ENCODE results near the gene ZNF423. TPM values are rescaled to one million over a fixed set of nuclear protein-coding genes. Genes with fewer than 3 reads are reported as not detected.

The ZNF423 gene
- polyA plus RNA-seq, 1 donor from 2014 or later = 4.5 TPM

DNA sequence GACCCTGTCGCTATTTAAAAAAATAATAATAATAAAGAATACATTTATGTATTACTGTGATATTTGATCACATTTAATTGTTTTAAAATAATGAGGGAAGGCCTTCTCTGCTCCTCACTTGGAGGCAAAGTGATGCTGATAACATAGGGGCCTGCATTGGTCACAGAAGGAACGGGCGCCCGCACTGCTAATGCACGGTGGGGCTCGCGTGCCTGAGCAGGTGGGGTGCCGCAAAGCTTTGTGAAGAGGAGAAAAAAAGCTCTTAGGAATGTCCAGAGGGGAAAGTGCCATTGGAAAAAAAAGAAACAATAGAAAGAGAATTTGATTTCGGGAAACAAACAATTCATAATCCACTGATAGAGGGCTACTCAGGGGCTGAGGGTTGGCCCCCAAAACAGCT, 143.8 kb downstream of the ZNF423 start:
- Histone ChIP-seq H3K9me3 (ENCODE audit: low read length) (no peaks in the 10 kb centered on the region), H3K27me3 (ENCODE audit: insufficient read depth, low read depth, low read length) (no peaks in the 10 kb centered on the region), H3K4me2 (ENCODE audit: low read length) (no peak overlapping the region)

DNA sequence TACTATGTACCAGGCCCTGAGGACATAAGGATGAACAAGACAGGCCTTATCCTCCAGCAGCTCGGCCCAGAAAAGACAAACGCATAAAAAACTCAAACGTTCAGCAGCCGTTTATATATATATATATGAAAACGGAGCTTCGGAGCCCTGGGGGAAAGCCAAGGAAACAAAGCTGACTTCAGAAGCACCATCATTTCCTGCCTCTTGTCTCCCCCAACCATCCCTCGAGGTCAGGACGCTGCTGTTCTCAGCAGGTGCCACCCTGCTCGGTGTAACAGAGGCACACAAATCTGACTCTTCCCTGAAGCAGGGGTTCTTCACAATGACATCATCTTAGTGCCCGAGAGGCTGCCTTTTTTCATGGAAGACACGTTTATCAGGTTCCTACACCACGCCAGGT, 146.9 kb downstream of the ZNF423 start:
- H3K4me3 ChIP-seq (ENCODE audit: low read length) = no peak overlapping the region
- no peaks in the 10 kb centered on the region for H3K27me3 ChIP-seq (ENCODE audit: insufficient read depth, low read depth, low read length)
- no peaks in the 10 kb centered on the region for H3F3A ChIP-seq (ENCODE audit: insufficient read depth, low read length, poor library complexity, severe bottlenecking)
- no peaks in the 10 kb centered on the region for H3K9me3 ChIP-seq (ENCODE audit: low read length)
- no peak overlapping the region for H3K27ac ChIP-seq (ENCODE audit: low read length)
- no peak for TF ChIP-seq EP300 (conservative IDR thresholded peaks at IDR 0.05; ENCODE audit: poor library complexity, severe bottlenecking)
- no peak for TF ChIP-seq RAD21 (conservative IDR thresholded peaks at IDR 0.05)
- no peaks in the 10 kb centered on the region for H4K20me1 ChIP-seq (ENCODE audit: insufficient read depth)
- no peak overlapping the region for H3K9ac ChIP-seq (ENCODE audit: low read length)
- no peak overlapping the region for H3K4me2 ChIP-seq (ENCODE audit: low read length)
- no peaks in the 10 kb centered on the region for H3K9me2 ChIP-seq (ENCODE audit: insufficient read depth, low read length)
- peaks cover 4% of the 10 kb centered on the region for H3K79me2 ChIP-seq (replicated peaks; ENCODE audit: insufficient read depth, low read length)
- no peak overlapping the region for H2AFZ ChIP-seq (ENCODE audit: low read depth, low read length)
- H3K36me3 ChIP-seq (ENCODE audit: insufficient read depth, low read length) = no peaks in the 10 kb centered on the region

More for the DNA sequence above, 143.8 kb downstream of the ZNF423 start:
- no peak for TF ChIP-seq MXI1 (conservative IDR thresholded peaks at IDR 0.05; ENCODE audit: poor library complexity, severe bottlenecking)
- TF ChIP-seq RAD21 (conservative IDR thresholded peaks at IDR 0.05) = no peak
- no peak for TF ChIP-seq TAF1 (IDR thresholded peaks at IDR 0.05; ENCODE audit: low read depth)
- TF ChIP-seq, protein P1, sequence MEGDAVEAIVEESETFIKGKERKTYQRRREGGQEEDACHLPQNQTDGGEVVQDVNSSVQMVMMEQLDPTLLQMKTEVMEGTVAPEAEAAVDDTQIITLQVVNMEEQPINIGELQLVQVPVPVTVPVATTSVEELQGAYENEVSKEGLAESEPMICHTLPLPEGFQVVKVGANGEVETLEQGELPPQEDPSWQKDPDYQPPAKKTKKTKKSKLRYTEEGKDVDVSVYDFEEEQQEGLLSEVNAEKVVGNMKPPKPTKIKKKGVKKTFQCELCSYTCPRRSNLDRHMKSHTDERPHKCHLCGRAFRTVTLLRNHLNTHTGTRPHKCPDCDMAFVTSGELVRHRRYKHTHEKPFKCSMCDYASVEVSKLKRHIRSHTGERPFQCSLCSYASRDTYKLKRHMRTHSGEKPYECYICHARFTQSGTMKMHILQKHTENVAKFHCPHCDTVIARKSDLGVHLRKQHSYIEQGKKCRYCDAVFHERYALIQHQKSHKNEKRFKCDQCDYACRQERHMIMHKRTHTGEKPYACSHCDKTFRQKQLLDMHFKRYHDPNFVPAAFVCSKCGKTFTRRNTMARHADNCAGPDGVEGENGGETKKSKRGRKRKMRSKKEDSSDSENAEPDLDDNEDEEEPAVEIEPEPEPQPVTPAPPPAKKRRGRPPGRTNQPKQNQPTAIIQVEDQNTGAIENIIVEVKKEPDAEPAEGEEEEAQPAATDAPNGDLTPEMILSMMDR (IDR thresholded peaks at IDR 0.05; ENCODE audit: poor library complexity, severe bottlenecking) = no peak
- TF ChIP-seq, protein P2, sequence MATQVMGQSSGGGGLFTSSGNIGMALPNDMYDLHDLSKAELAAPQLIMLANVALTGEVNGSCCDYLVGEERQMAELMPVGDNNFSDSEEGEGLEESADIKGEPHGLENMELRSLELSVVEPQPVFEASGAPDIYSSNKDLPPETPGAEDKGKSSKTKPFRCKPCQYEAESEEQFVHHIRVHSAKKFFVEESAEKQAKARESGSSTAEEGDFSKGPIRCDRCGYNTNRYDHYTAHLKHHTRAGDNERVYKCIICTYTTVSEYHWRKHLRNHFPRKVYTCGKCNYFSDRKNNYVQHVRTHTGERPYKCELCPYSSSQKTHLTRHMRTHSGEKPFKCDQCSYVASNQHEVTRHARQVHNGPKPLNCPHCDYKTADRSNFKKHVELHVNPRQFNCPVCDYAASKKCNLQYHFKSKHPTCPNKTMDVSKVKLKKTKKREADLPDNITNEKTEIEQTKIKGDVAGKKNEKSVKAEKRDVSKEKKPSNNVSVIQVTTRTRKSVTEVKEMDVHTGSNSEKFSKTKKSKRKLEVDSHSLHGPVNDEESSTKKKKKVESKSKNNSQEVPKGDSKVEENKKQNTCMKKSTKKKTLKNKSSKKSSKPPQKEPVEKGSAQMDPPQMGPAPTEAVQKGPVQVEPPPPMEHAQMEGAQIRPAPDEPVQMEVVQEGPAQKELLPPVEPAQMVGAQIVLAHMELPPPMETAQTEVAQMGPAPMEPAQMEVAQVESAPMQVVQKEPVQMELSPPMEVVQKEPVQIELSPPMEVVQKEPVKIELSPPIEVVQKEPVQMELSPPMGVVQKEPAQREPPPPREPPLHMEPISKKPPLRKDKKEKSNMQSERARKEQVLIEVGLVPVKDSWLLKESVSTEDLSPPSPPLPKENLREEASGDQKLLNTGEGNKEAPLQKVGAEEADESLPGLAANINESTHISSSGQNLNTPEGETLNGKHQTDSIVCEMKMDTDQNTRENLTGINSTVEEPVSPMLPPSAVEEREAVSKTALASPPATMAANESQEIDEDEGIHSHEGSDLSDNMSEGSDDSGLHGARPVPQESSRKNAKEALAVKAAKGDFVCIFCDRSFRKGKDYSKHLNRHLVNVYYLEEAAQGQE (IDR thresholded peaks at IDR 0.05; ENCODE audit: borderline replicate concordance) = no peak
- TF ChIP-seq EP300 (conservative IDR thresholded peaks at IDR 0.05; ENCODE audit: poor library complexity, severe bottlenecking) = no peak
- TF ChIP-seq SMC3 (conservative IDR thresholded peaks at IDR 0.05; ENCODE audit: poor library complexity) = no peak
- no peak for TF ChIP-seq EZH2 (IDR thresholded peaks at IDR 0.05; ENCODE audit: borderline replicate concordance, insufficient read depth, low read length, poor library complexity, severe bottlenecking)
- no peak for TF ChIP-seq POLR2AphosphoS5 (IDR thresholded peaks at IDR 0.05)
- no peak overlapping the region for H3K4me3 ChIP-seq (ENCODE audit: low read length)
- H3F3A ChIP-seq (ENCODE audit: insufficient read depth, low read length, poor library complexity, severe bottlenecking) = no peaks in the 10 kb centered on the region
- H3K9ac ChIP-seq (ENCODE audit: low read length) = no peak overlapping the region
- H3K79me2 ChIP-seq (replicated peaks; ENCODE audit: insufficient read depth, low read length) = peaks cover under 1% of the 10 kb centered on the region
- H4K20me1 ChIP-seq (ENCODE audit: insufficient read depth) = no peaks in the 10 kb centered on the region
- no peak overlapping the region for H3K27ac ChIP-seq (ENCODE audit: low read length)
- no peaks in the 10 kb centered on the region for H3K9me2 ChIP-seq (ENCODE audit: insufficient read depth, low read length)
- no peak overlapping the region for H2AFZ ChIP-seq (ENCODE audit: low read depth, low read length)
- no peaks in the 10 kb centered on the region for H3K36me3 ChIP-seq (ENCODE audit: insufficient read depth, low read length)

DNA sequence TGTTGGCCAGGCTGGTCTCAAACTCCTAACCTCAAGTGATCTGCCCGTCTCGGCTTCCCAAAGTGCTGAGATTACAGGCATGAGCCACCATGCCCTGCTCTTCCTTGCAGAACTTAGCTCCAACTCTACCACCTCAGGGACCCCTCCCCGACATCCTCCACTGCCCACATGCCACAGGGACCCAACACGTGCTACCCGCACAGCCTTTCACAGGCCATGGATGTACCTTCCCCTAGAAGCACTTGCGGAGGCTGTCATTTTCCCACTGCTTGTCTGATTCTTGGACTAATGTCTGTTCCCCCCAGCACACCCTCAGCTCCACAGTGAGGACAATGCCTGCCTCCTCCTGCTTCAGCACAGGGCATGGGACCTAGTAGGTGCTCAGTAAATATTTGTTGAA, 147.4 kb downstream of the ZNF423 start:
- TF ChIP-seq SMC3 (conservative IDR thresholded peaks at IDR 0.05; ENCODE audit: poor library complexity) (no peak), EZH2 (IDR thresholded peaks at IDR 0.05; ENCODE audit: borderline replicate concordance, insufficient read depth, low read length, poor library complexity, severe bottlenecking) (no peak), POLR2AphosphoS5 (IDR thresholded peaks at IDR 0.05) (no peak)
- Histone ChIP-seq H3K27me3 (ENCODE audit: insufficient read depth, low read depth, low read length) (no peaks in the 10 kb centered on the region), H2AFZ (ENCODE audit: low read depth, low read length) (no peak overlapping the region), H3K9ac (ENCODE audit: low read length) (no peak overlapping the region), H3K4me2 (ENCODE audit: low read length) (no peak overlapping the region), H3K36me3 (ENCODE audit: insufficient read depth, low read length) (no peaks in the 10 kb centered on the region), H4K20me1 (ENCODE audit: insufficient read depth) (no peaks in the 10 kb centered on the region), H3K4me3 (ENCODE audit: low read length) (no peak overlapping the region), H3F3A (ENCODE audit: insufficient read depth, low read length, poor library complexity, severe bottlenecking) (no peaks in the 10 kb centered on the region), H3K27ac (ENCODE audit: low read length) (no peak overlapping the region), H3K9me2 (ENCODE audit: insufficient read depth, low read length) (no peaks in the 10 kb centered on the region), H3K9me3 (ENCODE audit: low read length) (no peaks in the 10 kb centered on the region), H3K79me2 (replicated peaks; ENCODE audit: insufficient read depth, low read length) (peaks cover 4% of the 10 kb centered on the region)
